Sigmoid colon (tissue), 4 donors: ENCODE measurements around the gene PIGM.

Experiments used
- POLR2AphosphoS5 ChIP-seq, 4 donors: sonication (generic); formaldehyde crosslinking; IDR thresholded peaks; one replicate each; pipeline ENCODE4 v1.6.1; 2017; ENCODE audit warnings: antibody characterized with exemption in 4 of 4
- TF ChIP-seq, protein P1 (sequence below), 4 experiments: fragments of 450-650 bp in 3 of 4; fragments of 200-600 bp in 1 of 4; IDR thresholded peaks; one replicate each; pipeline ENCODE4 v1.5.1; 2016 to 2019; ENCODE audit warnings: antibody characterized with exemption in 4 of 4, mild to moderate bottlenecking in 3 of 4, moderate library complexity in 2 of 4

DNA sequence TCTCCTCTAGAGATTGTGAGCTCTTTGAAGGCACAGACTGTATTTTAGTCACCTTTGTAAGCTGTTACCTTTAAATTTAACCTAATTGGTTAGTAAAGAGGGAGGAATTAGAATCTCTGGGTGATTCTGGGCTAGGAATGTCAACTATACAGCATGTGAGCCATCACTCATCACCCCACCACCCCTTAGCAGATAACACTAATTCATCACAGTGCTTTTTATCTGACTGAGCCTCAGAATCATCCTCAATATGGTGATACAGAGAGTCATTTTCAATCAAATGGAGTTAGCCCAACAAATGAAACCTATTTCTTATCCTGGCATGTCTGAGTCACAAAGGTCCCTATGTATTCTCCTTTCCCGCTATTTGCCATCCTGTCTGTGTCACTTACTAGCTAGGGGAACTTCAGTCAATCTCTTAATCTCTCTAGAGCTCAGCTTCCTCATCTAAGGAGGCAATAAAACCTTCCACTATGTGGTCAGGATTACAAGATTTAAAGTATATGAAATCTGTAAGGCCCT lies 24.9 kb upstream of the PIGM start:
- TF ChIP-seq, protein P1, sequence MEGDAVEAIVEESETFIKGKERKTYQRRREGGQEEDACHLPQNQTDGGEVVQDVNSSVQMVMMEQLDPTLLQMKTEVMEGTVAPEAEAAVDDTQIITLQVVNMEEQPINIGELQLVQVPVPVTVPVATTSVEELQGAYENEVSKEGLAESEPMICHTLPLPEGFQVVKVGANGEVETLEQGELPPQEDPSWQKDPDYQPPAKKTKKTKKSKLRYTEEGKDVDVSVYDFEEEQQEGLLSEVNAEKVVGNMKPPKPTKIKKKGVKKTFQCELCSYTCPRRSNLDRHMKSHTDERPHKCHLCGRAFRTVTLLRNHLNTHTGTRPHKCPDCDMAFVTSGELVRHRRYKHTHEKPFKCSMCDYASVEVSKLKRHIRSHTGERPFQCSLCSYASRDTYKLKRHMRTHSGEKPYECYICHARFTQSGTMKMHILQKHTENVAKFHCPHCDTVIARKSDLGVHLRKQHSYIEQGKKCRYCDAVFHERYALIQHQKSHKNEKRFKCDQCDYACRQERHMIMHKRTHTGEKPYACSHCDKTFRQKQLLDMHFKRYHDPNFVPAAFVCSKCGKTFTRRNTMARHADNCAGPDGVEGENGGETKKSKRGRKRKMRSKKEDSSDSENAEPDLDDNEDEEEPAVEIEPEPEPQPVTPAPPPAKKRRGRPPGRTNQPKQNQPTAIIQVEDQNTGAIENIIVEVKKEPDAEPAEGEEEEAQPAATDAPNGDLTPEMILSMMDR (IDR thresholded peaks at IDR 0.05) = no peak
- TF ChIP-seq POLR2AphosphoS5 (IDR thresholded peaks at IDR 0.05) = no peak
